ENCODE measurements around the gene FOXL3.

DNA sequence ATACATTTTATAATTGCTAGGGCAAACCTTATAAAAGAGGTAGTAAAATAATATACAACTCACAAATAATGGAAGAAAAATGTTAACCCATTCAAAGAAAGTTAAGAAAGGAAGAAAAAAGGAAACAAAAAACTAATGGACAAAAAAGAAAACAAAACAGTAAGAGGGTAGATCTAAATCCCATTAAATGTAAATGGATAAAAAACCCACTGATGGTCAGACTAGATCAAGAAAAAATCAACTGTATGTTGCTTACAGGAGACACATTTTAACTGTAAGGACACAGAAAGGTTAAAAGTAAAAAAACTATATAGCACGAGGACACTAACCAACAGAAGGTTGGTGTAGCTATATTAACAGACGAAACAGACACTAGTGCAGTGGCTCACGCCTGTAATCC is 18.0 kb downstream of the FOXL3 start:
- TF ChIP-seq, protein P1, sequence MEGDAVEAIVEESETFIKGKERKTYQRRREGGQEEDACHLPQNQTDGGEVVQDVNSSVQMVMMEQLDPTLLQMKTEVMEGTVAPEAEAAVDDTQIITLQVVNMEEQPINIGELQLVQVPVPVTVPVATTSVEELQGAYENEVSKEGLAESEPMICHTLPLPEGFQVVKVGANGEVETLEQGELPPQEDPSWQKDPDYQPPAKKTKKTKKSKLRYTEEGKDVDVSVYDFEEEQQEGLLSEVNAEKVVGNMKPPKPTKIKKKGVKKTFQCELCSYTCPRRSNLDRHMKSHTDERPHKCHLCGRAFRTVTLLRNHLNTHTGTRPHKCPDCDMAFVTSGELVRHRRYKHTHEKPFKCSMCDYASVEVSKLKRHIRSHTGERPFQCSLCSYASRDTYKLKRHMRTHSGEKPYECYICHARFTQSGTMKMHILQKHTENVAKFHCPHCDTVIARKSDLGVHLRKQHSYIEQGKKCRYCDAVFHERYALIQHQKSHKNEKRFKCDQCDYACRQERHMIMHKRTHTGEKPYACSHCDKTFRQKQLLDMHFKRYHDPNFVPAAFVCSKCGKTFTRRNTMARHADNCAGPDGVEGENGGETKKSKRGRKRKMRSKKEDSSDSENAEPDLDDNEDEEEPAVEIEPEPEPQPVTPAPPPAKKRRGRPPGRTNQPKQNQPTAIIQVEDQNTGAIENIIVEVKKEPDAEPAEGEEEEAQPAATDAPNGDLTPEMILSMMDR (IDR thresholded peaks at IDR 0.05): no peak
- TF ChIP-seq ZFX (IDR thresholded peaks at IDR 0.05; ENCODE audit: borderline replicate concordance): no peak
